ENCODE measurements around the gene LONP2.
"Not testable (repeated sequence)": the region's sequence is repeated elsewhere in the genome, so short reads cannot be mapped to it uniquely, and the experiment has no call there.

LONP2 gene

GRCh38 chr16:48236286-48236685 is 7.8 kb upstream of the LONP2 start:
- no peak for FAIRE-seq
- no peak for DNase-seq (ENCODE audit: insufficient read length)
- TF ChIP-seq POLR2AphosphoS5 (IDR thresholded peaks at IDR 0.05; ENCODE audit: low read depth, low read length) (no peak), POLR2A (IDR thresholded peaks at IDR 0.05; ENCODE audit: low read depth, low read length) (no peak), TAF1 (IDR thresholded peaks at IDR 0.05; ENCODE audit: borderline replicate concordance, low read depth, low read length) (no peak)

- FAIRE-seq; DNase-seq (ENCODE audit: insufficient read length): not testable (repeated sequence)
Observed at GRCh38 chr16:48240147-48240546, 4.0 kb upstream of the LONP2 start.

DNA sequence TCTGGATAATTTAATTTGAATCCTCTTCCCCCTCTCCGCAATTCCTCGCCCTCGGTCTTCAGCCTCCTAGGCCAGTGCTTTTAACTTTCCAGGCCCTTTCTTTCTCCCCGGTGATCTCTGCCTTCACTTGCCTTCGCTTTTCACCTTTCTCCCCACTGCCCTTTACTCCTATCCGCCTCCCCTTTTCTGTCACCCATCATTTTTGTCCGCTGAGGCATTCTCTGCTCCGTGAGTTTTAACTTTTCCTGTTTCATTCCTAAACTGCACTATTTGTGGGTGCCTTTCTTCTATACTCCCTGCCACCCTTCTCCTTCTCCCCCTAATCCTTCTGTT is 729 bp downstream of the LONP2 start:
- TF ChIP-seq POLR2A (IDR thresholded peaks at IDR 0.05; ENCODE audit: low read depth, low read length) (no peak), POLR2AphosphoS5 (IDR thresholded peaks at IDR 0.05; ENCODE audit: low read depth, low read length) (no peak), TAF1 (IDR thresholded peaks at IDR 0.05; ENCODE audit: borderline replicate concordance, low read depth, low read length) (no peak)
- FAIRE-seq, result no peak

DNA sequence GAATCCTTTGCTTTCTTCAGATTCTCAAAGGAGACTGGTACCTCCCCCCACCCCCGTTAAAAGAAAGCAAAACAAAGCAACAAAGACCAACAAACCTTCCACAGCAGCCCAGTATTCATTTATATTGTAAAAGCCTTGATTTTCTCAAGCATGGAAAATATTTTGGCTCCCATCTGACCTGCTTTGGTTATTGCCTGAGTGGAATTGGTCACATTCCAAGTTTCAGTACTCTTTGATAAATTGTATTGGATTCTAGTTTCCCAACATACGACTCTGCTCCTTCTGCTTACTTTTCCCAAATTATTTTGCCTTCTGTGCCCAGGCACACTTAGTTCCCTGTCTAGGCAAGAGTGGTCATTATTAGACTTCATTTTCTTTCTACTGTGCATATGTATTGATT is 2.0 kb downstream of the LONP2 start:
- TF ChIP-seq POLR2A (IDR thresholded peaks at IDR 0.05; ENCODE audit: low read depth, low read length) (no peak), TAF1 (IDR thresholded peaks at IDR 0.05; ENCODE audit: borderline replicate concordance, low read depth, low read length) (no peak), POLR2AphosphoS5 (IDR thresholded peaks at IDR 0.05; ENCODE audit: low read depth, low read length) (no peak)
- FAIRE-seq, result no peak
- DNase-seq (ENCODE audit: insufficient read length), result no peak

More for the DNA sequence above, 729 bp downstream of the LONP2 start:
- no peak for DNase-seq (ENCODE audit: insufficient read length)

DNA sequence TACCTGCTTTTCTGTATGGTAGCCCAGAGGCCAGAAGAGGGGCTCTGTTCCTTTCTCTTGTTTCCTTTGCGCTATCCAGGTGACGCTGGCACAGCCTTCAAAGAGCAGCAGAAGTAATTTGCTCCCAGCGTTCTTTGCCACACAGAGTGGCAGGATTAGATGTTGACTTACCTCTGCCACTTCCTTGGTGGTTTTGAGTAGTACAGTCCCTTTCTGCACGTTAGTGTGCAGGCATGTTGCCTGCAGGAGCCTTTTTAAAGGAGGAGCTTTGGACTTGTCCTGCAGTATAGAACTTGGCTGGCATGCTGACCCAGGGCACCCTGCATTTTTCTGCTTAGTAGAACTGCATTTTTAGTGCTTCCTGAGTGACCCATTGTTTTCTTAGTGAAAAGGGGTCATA is 3.2 kb downstream of the LONP2 start, which contains the start of gene ABCC11:
Gene ABCC11, minus strand, starts transcription at position 229 of the 400 bp plus-strand sequence. CDS start 15,618 bp downstream, outside the sequence.
- no peak for DNase-seq (ENCODE audit: insufficient read length)
- TF ChIP-seq POLR2AphosphoS5 (IDR thresholded peaks at IDR 0.05; ENCODE audit: low read depth, low read length) (no peak), POLR2A (IDR thresholded peaks at IDR 0.05; ENCODE audit: low read depth, low read length) (no peak), TAF1 (IDR thresholded peaks at IDR 0.05; ENCODE audit: borderline replicate concordance, low read depth, low read length) (no peak)
- no peak for FAIRE-seq

DNA sequence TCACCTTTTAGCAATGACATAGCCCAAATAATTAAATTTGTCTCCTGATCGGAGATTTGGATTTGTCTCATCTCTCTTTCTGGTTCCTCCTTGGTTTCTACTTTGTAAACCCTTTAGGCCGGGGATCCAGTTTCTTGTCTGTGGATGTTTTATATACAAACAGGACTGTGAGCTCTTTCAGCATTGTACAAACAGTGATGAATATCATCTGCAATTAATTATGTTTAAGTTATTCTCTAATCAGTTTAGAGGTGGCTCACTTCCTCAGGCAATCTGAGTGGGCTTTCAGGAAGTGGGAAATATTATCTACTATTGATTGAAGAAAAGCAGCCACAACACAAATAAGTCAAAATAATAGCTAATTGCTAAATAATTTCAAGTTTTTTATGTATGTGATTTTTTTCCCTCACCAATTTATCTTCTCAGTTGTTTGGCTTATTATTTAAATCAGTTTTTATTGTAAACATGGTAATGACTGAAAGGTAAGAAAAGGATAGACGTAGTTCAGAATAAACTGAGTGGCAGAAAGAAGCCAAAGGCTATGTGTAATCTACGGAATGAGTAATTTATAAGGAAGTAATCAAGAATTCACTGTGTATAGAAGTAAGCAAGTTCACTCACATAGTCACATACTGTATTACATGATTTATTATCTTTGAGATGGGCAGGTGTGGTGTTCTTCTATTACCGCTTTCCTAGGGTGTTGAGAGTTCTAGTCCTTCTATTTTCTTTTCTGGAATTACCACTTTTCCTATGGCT is 6.6 kb downstream of the LONP2 start:
- TF ChIP-seq POLR2AphosphoS5 (IDR thresholded peaks at IDR 0.05; ENCODE audit: low read depth, low read length) (no peak), TAF1 (IDR thresholded peaks at IDR 0.05; ENCODE audit: borderline replicate concordance, low read depth, low read length) (no peak), POLR2A (IDR thresholded peaks at IDR 0.05; ENCODE audit: low read depth, low read length) (no peak)
- no peak for FAIRE-seq
- DNase-seq (ENCODE audit: insufficient read length), result no peak

- TF ChIP-seq POLR2AphosphoS5 (IDR thresholded peaks at IDR 0.05; ENCODE audit: low read depth, low read length) (no peak), POLR2A (IDR thresholded peaks at IDR 0.05; ENCODE audit: low read depth, low read length) (no peak), TAF1 (IDR thresholded peaks at IDR 0.05; ENCODE audit: borderline replicate concordance, low read depth, low read length) (no peak)
- DNase-seq (ENCODE audit: insufficient read length) (no peak), FAIRE-seq (no peak)
Observed at GRCh38 chr16:48252013-48252412, 7.9 kb downstream of the LONP2 start.

DNA sequence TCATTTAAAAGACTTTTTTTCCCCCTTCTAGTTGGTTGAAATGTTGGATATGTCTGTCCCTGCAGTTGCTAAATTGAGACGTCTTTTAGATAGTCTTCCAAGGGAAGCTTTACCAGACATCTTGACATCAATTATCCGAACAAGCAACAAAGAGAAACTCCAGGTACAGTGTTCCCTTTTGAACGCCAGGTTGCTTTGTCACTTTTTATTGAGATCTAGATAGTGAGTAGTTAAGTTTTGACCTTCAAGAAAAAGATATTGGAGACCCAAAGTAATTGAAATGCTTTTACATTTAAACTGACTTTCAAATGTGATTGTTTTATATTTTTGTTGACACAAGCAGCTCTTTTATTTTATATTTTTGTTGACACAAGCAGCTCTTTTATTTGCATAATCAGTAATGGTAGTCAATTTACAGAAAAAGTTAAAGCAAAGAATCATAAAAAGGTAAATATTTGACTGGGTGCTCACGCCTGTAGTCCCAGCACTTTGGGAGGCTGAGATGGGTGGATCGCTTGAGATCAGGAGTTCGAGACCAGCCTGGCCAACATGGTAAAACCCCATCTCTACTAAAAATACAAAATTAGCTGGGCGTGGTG is 12.6 kb downstream of the LONP2 start:
- no peak for FAIRE-seq
- DNase-seq (ENCODE audit: insufficient read length), result no peak
- TF ChIP-seq POLR2AphosphoS5 (IDR thresholded peaks at IDR 0.05; ENCODE audit: low read depth, low read length) (no peak), POLR2A (IDR thresholded peaks at IDR 0.05; ENCODE audit: low read depth, low read length) (no peak), TAF1 (IDR thresholded peaks at IDR 0.05; ENCODE audit: borderline replicate concordance, low read depth, low read length) (no peak)

- no peak for FAIRE-seq
- TF ChIP-seq POLR2AphosphoS5 (IDR thresholded peaks at IDR 0.05; ENCODE audit: low read depth, low read length) (no peak), TAF1 (IDR thresholded peaks at IDR 0.05; ENCODE audit: borderline replicate concordance, low read depth, low read length) (no peak)
- no peak for DNase-seq (ENCODE audit: insufficient read length)
Observed at GRCh38 chr16:48261569-48261968, 17.5 kb downstream of the LONP2 start.

GRCh38 chr16:48262631-48263030 is 18.5 kb downstream of the LONP2 start:
- FAIRE-seq (no peak), DNase-seq (ENCODE audit: insufficient read length) (no peak)
- TF ChIP-seq POLR2AphosphoS5 (IDR thresholded peaks at IDR 0.05; ENCODE audit: low read depth, low read length) (no peak), POLR2A (IDR thresholded peaks at IDR 0.05; ENCODE audit: low read depth, low read length) (no peak), TAF1 (IDR thresholded peaks at IDR 0.05; ENCODE audit: borderline replicate concordance, low read depth, low read length) (no peak)

GRCh38 chr16:48269011-48269410 is 24.9 kb downstream of the LONP2 start:
- TF ChIP-seq POLR2AphosphoS5 (IDR thresholded peaks at IDR 0.05; ENCODE audit: low read depth, low read length) (no peak), TAF1 (IDR thresholded peaks at IDR 0.05; ENCODE audit: borderline replicate concordance, low read depth, low read length) (no peak), POLR2A (IDR thresholded peaks at IDR 0.05; ENCODE audit: low read depth, low read length) (no peak)
- DNase-seq (ENCODE audit: insufficient read length) (no peak), FAIRE-seq (no peak)

- DNase-seq (ENCODE audit: insufficient read length) (no peak), FAIRE-seq (peak; percentile 42)
- TF ChIP-seq POLR2AphosphoS5 (IDR thresholded peaks at IDR 0.05; ENCODE audit: low read depth, low read length), result no peak
- TF ChIP-seq POLR2A (IDR thresholded peaks at IDR 0.05; ENCODE audit: low read depth, low read length), result no peak
- no peak for TF ChIP-seq TAF1 (IDR thresholded peaks at IDR 0.05; ENCODE audit: borderline replicate concordance, low read depth, low read length)
Observed at GRCh38 chr16:48271728-48272127, 27.6 kb downstream of the LONP2 start.

All from GM12892 (cell line).